HG03280 (cell line): Measurements from ENCODE around the gene POMGNT2.
"Not testable (repeated sequence)": the region's sequence is repeated elsewhere in the genome, so short reads cannot be mapped to it uniquely, and the experiment has no call there.

Experiments
- ATAC-seq: cut with Tn5 transposase; IDR thresholded peaks from one replicate; pipeline ENCODE4 v1.9.1; 2021; ENCODE audit warnings: mild to moderate bottlenecking, moderate library complexity; ENCODE audit not compliant: unreplicated experiment

The POMGNT2 gene

DNA sequence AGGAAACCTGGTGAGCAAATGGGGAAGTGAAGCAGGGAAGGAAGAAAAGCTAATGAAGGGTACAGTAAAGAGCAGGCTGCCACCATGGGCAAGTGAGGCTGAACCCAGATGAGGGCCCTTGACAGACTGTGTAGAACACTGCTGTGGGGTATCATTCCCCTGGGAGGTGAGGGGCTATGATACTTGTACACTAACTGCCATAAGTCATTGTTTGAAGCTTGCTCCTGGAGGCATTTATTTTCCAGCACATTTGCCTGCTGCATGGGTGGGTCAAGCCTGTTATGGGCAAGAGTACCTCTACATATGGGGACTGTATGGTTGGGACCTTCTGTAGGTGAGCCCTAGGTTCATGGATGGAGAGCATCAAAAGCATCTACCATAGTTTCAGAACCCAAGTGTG, 57.4 kb downstream of the POMGNT2 start:
- ATAC-seq = no peak

- ATAC-seq = no peak
These were observed 59.3 kb downstream of the POMGNT2 start for GRCh38 chr3:43046583-43046982.

GRCh38 chr3:43045079-43045478, 60.8 kb downstream of the POMGNT2 start:
- not testable (repeated sequence) for ATAC-seq

DNA sequence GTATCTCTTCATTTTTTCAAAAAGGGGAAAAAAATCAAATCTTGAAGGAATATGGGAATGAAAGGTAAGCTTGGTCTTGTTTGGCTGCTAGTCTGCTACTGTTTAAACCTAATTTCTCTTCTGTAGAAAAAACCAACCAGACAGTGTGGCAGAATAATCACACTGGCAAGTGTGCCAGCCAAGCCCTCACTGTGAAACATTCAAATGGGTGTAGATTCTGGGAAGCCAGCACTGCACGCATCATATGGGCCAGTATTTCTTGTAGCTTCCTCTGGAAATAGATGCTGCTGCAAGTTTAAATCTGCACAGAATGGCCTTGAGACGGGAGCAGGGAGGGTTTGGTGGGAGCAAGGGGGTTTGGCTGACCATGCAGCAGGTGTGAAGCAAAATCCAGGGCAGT, 62.1 kb downstream of the POMGNT2 start:
- ATAC-seq = no peak

GRCh38 chr3:43043071-43043766, 62.7 kb downstream of the POMGNT2 start:
- ATAC-seq = no peak

DNA sequence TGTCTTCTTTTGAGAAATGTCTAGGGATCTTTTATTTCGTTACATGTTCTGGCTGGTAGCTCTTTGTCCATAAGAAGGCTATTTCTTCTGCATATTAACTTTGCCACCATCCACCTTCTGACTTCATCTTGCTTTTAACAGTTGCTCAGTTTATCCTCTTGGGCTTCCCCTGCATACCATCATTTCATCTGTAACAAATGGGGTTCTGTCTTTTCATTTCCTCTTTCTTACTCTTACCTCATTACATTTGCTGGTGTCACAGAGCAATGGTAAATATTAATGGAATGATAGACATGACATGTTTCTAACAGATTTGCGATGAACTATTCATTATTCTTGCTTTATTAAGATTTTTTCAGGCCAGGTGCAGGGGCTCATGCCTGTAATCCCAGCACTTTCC, 64.4 kb downstream of the POMGNT2 start:
- no peak for ATAC-seq

DNA sequence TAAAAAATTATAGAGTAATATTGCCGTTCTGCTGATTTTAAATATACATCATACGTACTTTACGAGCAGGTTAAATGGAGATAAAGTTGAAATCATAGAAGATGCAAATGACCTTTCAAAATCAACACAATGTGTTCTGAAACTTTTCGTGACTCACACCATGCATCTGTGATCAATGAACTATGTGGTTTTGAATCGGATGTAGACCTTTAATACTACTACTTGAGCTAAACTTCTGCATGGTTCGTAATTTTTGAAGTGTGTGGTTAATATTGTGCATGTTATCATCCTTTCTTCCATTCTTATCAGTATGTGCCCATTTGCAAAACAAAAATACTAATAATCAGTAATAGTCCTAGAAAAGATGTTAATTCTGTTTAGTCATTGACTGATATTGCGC, 67.9 kb downstream of the POMGNT2 start:
- no peak for ATAC-seq

DNA sequence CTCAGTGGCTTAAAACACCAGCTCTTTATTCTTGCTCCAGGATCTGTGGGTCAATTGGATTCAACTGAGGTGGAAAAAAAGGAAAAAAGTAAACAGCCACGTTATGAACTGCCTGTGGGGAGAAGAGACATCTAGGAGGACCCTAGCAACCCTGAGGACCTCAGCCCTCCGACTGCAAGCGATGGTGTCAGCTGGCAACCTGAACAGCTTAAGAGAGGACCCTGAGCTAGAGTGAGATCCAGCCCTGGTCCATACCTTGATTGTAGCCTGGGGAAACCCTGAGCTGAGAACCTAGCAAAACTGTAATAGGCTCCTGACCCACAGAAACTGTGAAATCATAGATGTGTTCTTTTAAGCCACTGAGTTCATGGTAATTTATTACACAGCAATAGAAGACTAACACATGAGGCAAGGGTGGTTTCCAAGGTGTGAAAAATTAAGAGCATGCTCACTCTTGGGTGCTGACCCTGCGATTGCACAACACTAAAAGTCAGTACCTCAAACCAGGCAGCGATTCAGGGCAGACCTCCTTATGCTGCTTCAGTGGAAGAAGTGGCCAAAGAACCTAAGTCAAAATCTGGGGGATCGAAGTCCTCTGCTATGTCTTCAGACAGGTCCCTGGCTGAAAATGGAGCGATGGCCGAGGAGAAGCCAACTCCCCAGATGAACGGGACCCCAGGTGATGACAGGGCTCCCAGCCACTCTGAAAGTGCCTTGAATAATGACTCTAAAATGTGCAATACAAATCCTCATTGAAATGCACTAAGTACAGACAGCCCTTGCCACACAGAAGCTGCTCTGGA, 69.1 kb downstream of the POMGNT2 start:
- ATAC-seq = no peak

GRCh38 chr3:43035801-43036365, 70.0 kb downstream of the POMGNT2 start:
- ATAC-seq = no peak

DNA sequence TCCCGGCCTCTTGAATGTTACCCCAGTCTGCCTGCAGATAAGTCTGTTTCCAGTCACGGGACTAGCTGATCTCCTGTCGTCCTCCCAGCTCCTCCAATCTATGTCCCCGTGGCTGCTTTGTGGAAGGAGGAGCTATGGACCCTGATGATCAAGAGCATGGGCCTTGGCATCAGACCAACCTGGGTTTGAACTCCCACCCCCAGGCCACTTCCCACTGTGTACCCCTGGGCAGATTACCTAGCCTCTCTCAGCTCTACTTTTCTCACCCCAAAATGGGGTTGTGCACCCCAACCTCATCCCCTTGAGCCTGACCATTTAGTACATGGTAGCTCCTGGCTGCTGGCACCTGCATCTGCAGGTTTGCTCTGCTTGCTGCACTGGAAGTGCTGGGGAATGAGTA, 71.0 kb downstream of the POMGNT2 start:
- ATAC-seq = no peak

DNA sequence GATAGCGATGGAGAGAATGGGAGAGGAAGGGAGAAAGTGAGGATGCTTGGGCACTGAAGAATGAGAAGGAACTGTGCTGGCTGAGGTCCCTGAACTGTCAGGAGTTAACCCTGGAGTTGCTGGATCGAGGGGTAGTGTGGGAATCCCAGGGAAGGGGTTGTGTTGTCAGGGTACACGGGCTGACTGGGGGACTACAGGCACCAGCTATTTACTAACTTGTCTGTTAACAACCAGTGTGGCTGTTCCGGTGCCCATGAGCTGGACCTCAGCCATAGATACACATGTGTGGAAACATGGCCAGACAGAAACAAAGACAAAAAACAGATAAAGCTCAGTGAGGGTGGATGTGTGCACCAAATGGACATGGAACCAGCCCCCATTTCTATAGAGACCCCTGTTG, 71.7 kb downstream of the POMGNT2 start:
- ATAC-seq = no peak

GRCh38 chr3:43032646-43033628, 72.9 kb downstream of the POMGNT2 start:
- ATAC-seq = no peak

- no peak for ATAC-seq
These were observed 73.9 kb downstream of the POMGNT2 start for GRCh38 chr3:43031889-43032545.

GRCh38 chr3:43031485-43031884, 74.4 kb downstream of the POMGNT2 start:
- no peak for ATAC-seq

- no peak for ATAC-seq
These were observed 75.5 kb downstream of the POMGNT2 start for GRCh38 chr3:43030162-43030935.
